PC-3 (cell line): ENCODE results near the gene ACTL8. TPM values are rescaled to one million over a fixed set of nuclear protein-coding genes. Genes with fewer than 3 reads are reported as not detected.

Experiments
- ATAC-seq: fragments of 200-7000 bp; cut with Tn5 transposase; 2 replicates; pipeline ENCODE4 v1.9.1; 2020; ENCODE audit warnings: mild to moderate bottlenecking, moderate library complexity
- BruUV-seq: library from RNA; stranded (reverse); fragments of 400-500 nt; replicated peaks from 2 replicates; lab custom pipeline; 2021; lab: Mats Ljungman, UMichigan
- CTCF ChIA-PET: fragments of 300-600 bp; sonication (Branson Sonifier 250); formaldehyde crosslinking; loops from one replicate; lab custom pipeline; 2022; ENCODE audit warnings: antibody characterized with exemption; lab: Charles Lee
- POLR2A ChIA-PET: fragments of 300-600 bp; sonication (Branson Sonifier 250); formaldehyde crosslinking; loops from one replicate; lab custom pipeline; 2022; ENCODE audit warnings: antibody characterized with exemption; ENCODE audit not compliant: unreplicated experiment; lab: Charles Lee
- DNase-seq: peaks from one replicate; pipeline ENCODE4 v3.0.0-alpha.2; 2015
- H2AFZ ChIP-seq: fragments of 300-600 bp; sonication (generic); 2 replicates; pipeline ENCODE4 v1.6.0; 2016; ENCODE audit warnings: antibody characterized with exemption, low read length
- H3F3A ChIP-seq: fragments of 300-600 bp; sonication (generic); one replicate; pipeline ENCODE4 v1.6.0; 2017; ENCODE audit warnings: antibody characterized with exemption, low read length, control low read depth, mild to moderate bottlenecking; ENCODE audit not compliant: unreplicated experiment
- H3K27ac ChIP-seq: fragments of 300-600 bp; sonication (generic); 2 replicates; pipeline ENCODE4 v1.5.1; 2016; ENCODE audit warnings: mild to moderate bottlenecking, low read length
- H3K27me3 ChIP-seq: fragments of 300-600 bp; sonication (generic); 2 replicates; pipeline ENCODE4 v1.6.1; 2016; ENCODE audit warnings: low read length, mixed read lengths
- H3K36me3 ChIP-seq: fragments of 300-600 bp; sonication (generic); 2 replicates; pipeline ENCODE4 v1.6.1; 2016; ENCODE audit warnings: low read depth, mixed run types, low read length, mixed read lengths
- H3K4me1 ChIP-seq: fragments of 300-600 bp; sonication (generic); 2 replicates; pipeline ENCODE4 v1.5.1; 2016; ENCODE audit warnings: low read length; ENCODE audit not compliant: insufficient read depth
- H3K4me2 ChIP-seq: fragments of 300-600 bp; sonication (generic); 2 replicates; pipeline ENCODE4 v1.6.0; 2016; ENCODE audit warnings: low read length
- H3K4me3 ChIP-seq: fragments of 300-600 bp; sonication (generic); 2 replicates; pipeline ENCODE4 v1.5.1; 2016; ENCODE audit warnings: mild to moderate bottlenecking, low read length, mixed read lengths
- H3K79me2 ChIP-seq: fragments of 300-600 bp; sonication (generic); 2 replicates; pipeline ENCODE4 v1.6.1; 2017; ENCODE audit warnings: low read length, mixed read lengths
- H3K9ac ChIP-seq: fragments of 300-600 bp; sonication (generic); 2 replicates; pipeline ENCODE4 v1.6.0; 2016; ENCODE audit warnings: mild to moderate bottlenecking, low read length
- H3K9me2 ChIP-seq: fragments of 300-600 bp; sonication (generic); replicated peaks from 2 replicates; pipeline ENCODE4 v1.6.1; 2016; ENCODE audit warnings: mixed run types, low read length, mixed read lengths
- H3K9me3 ChIP-seq: fragments of 300-600 bp; sonication (generic); 2 replicates; pipeline ENCODE4 v1.6.1; 2016; ENCODE audit warnings: low read length, mixed read lengths
- H4K20me1 ChIP-seq: fragments of 300-600 bp; sonication (generic); 2 replicates; pipeline ENCODE4 v1.6.1; 2016; ENCODE audit warnings: low read length, mixed read lengths
- EZH2 ChIP-seq: fragments of 300-600 bp; sonication (generic); IDR thresholded peaks from one replicate; pipeline ENCODE4 v1.6.1; 2017; ENCODE audit warnings: antibody characterized with exemption, mild to moderate bottlenecking, low read length; ENCODE audit not compliant: unreplicated experiment
- EZH2phosphoT487 ChIP-seq: fragments of 300-600 bp; sonication (generic); IDR thresholded peaks from 2 replicates; pipeline ENCODE4 v1.6.1; 2018; ENCODE audit warnings: mild to moderate bottlenecking, antibody characterized with exemption, low read length, borderline replicate concordance
- intact Hi-C: fragments of 100-400 bp; cut with micrococcal nuclease; formaldehyde crosslinking; loops from 2 replicates; pipeline ENCODE4 v1.9.0; 2023
- total RNA-seq: library from RNA; depleted of rRNA; stranded (reverse); fragments of >200 nt; gene quantifications from 2 replicates; pipeline ENCODE4 v1.2.3, GENCODE V29; 2014
- TF ChIP-seq, protein P1 (sequence below): fragments of 300-600 bp; sonication (generic); conservative IDR thresholded peaks from 2 replicates; pipeline ENCODE4 v1.5.1; 2017; ENCODE audit warnings: antibody characterized with exemption, low read depth, mild to moderate bottlenecking, low read length

Gene ACTL8
- total RNA-seq, 1 experiment from 2014 or later, result not detected

DNA sequence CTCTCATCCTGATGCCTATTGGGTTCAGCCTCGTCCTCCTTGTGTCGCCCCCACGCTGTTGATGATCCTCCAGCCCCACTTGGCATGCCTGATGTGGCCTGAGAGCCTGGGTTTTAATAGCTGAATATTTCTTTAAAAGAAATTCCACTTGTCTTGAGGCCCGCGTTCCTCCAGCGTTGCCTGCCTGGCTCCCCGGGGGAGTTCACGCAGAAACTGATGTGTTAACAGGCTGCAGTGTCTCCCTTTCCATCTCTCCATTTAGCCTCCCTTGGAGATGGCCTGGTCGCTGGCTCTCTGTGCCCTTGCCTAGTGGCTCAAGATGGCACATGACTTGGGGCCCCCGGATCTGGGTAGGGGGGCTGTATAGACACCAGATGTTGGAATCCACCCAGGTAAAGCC lies 9.5 kb downstream of the ACTL8 start:
- CTCF ChIA-PET, result no interaction called here
- peaks cover 35% of the 10 kb centered on the region for H3K4me1 ChIP-seq
- H3F3A ChIP-seq, result no peaks in the 10 kb centered on the region
- no peaks in the 10 kb centered on the region for H3K9me2 ChIP-seq
- no peak overlapping the region for H3K9ac ChIP-seq
- no peaks in the 10 kb centered on the region for H3K79me2 ChIP-seq
- no peaks in the 10 kb centered on the region for H3K36me3 ChIP-seq
- no peaks in the 10 kb centered on the region for H4K20me1 ChIP-seq
- POLR2A ChIA-PET, result no interaction called here
- TF ChIP-seq EZH2phosphoT487, result no peak
- TF ChIP-seq EZH2, result no peak
- TF ChIP-seq, protein P1, sequence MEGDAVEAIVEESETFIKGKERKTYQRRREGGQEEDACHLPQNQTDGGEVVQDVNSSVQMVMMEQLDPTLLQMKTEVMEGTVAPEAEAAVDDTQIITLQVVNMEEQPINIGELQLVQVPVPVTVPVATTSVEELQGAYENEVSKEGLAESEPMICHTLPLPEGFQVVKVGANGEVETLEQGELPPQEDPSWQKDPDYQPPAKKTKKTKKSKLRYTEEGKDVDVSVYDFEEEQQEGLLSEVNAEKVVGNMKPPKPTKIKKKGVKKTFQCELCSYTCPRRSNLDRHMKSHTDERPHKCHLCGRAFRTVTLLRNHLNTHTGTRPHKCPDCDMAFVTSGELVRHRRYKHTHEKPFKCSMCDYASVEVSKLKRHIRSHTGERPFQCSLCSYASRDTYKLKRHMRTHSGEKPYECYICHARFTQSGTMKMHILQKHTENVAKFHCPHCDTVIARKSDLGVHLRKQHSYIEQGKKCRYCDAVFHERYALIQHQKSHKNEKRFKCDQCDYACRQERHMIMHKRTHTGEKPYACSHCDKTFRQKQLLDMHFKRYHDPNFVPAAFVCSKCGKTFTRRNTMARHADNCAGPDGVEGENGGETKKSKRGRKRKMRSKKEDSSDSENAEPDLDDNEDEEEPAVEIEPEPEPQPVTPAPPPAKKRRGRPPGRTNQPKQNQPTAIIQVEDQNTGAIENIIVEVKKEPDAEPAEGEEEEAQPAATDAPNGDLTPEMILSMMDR, result no peak
- ATAC-seq, result no peak
- intact Hi-C loops, result no loop called here
- no peak overlapping the region for H3K4me3 ChIP-seq
- H3K4me2 ChIP-seq, result no peak overlapping the region
- DNase-seq, result no peak
- BruUV-seq, result no TSS peak
- no peak overlapping the region for H2AFZ ChIP-seq
- no peaks in the 10 kb centered on the region for H3K9me3 ChIP-seq
- H3K27me3 ChIP-seq, result no peaks in the 10 kb centered on the region
- no peak overlapping the region for H3K27ac ChIP-seq

GRCh38 chr1:17765444-17766411 lies 10.6 kb downstream of the ACTL8 start:
- Histone ChIP-seq H3K36me3 (no peaks in the 10 kb centered on the region), H3K4me2 (peak overlapping the region; percentile 68), H3K27me3 (no peaks in the 10 kb centered on the region), H4K20me1 (no peaks in the 10 kb centered on the region), H3K9ac (peak overlapping the region; percentile 68), H3K9me3 (no peaks in the 10 kb centered on the region), H2AFZ (peak overlapping the region; percentile 36; the same call in 1 of the 2 replicates), H3K27ac (peak overlapping the region; percentile 96), H3K79me2 (no peaks in the 10 kb centered on the region), H3F3A (no peaks in the 10 kb centered on the region), H3K4me1 (peaks cover 35% of the 10 kb centered on the region), H3K9me2 (no peaks in the 10 kb centered on the region), H3K4me3 (no peak overlapping the region)
- ChIA-PET POLR2A (no interaction called here), CTCF (no interaction called here)
- intact Hi-C loops, result no loop called here
- TF ChIP-seq, protein P1, result no peak
- TF ChIP-seq EZH2phosphoT487 (no peak), EZH2 (no peak)
- DNase-seq, result peak; percentile 91
- ATAC-seq, result peak; percentile 78
- no TSS peak for BruUV-seq
